T-helper 2 cell treated with Interferon-gamma antibody and Interleukin-4, amounts not matched to agents 5 μg/mL and 100 μg/mL, for 36 hours (primary cell): ENCODE data around the gene POLN.
"Not testable (repeated sequence)": the region's sequence is repeated elsewhere in the genome, so short reads cannot be mapped to it uniquely, and the experiment has no call there.

ENCODE experiments used
- DNase-seq: peaks from one replicate; pipeline ENCODE4 v3.0.0; 2021; ENCODE audit warnings: low spot score
- H3K27ac Mint-ChIP-seq: one replicate; pipeline ENCODE4 v1.8.0; 2021; ENCODE audit warnings: mild to moderate bottlenecking, mixed read lengths
- H3K27me3 Mint-ChIP-seq: one replicate; pipeline ENCODE4 v1.8.0; 2021; ENCODE audit warnings: low read depth, mixed read lengths
- H3K36me3 Mint-ChIP-seq: one replicate; pipeline ENCODE4 v1.8.0; 2021; ENCODE audit warnings: low read depth, mixed read lengths
- H3K4me1 Mint-ChIP-seq: one replicate; pipeline ENCODE4 v1.8.0; 2021; ENCODE audit warnings: low read depth, mixed read lengths
- H3K4me3 Mint-ChIP-seq: one replicate; pipeline ENCODE4 v1.8.0; 2022; ENCODE audit warnings: mild to moderate bottlenecking, moderate library complexity, mixed read lengths
- H3K9me3 Mint-ChIP-seq: one replicate; pipeline ENCODE4 v1.8.0; 2021; ENCODE audit warnings: mixed read lengths

Gene POLN

GRCh38 chr4:2217726-2218125 lies 24.2 kb downstream of the POLN start:
- Mint-ChIP-seq H3K4me3 (no peak overlapping the region), H3K9me3 (no peaks in the 10 kb centered on the region), H3K27ac (no peak overlapping the region), H3K4me1 (peaks cover 13% of the 10 kb centered on the region), H3K36me3 (peaks cover 5% of the 10 kb centered on the region), H3K27me3 (no peaks in the 10 kb centered on the region)
- no peak for DNase-seq

- H3K27ac Mint-ChIP-seq = no peak overlapping the region
Measured at GRCh38 chr4:2212831-2213230, 29.1 kb downstream of the POLN start.

GRCh38 chr4:2202789-2203188 lies 39.1 kb downstream of the POLN start:
- not testable (repeated sequence) for H3K4me1 Mint-ChIP-seq, DNase-seq, H3K27ac Mint-ChIP-seq, H3K36me3 Mint-ChIP-seq, H3K4me3 Mint-ChIP-seq, H3K27me3 Mint-ChIP-seq, H3K9me3 Mint-ChIP-seq

More at GRCh38 chr4:2212831-2213230, 29.1 kb downstream of the POLN start:
- Mint-ChIP-seq H3K9me3 (no peaks in the 10 kb centered on the region), H3K36me3 (no peaks in the 10 kb centered on the region), H3K27me3 (no peaks in the 10 kb centered on the region), H3K4me3 (no peak overlapping the region), H3K4me1 (peaks cover 5% of the 10 kb centered on the region)
- no peak for DNase-seq

- H3K4me1 Mint-ChIP-seq = peaks cover 4% of the 10 kb centered on the region
- no peaks in the 10 kb centered on the region for H3K9me3 Mint-ChIP-seq
- H3K4me3 Mint-ChIP-seq = no peak overlapping the region
- H3K27ac Mint-ChIP-seq = no peak overlapping the region
- peaks cover 4% of the 10 kb centered on the region for H3K27me3 Mint-ChIP-seq
- H3K36me3 Mint-ChIP-seq = peaks cover 3% of the 10 kb centered on the region
- no peak for DNase-seq
Measured at GRCh38 chr4:2194496-2194895, 47.4 kb downstream of the POLN start.

GRCh38 chr4:2193326-2193725 lies 48.6 kb downstream of the POLN start:
- Mint-ChIP-seq H3K27me3 (peaks cover 4% of the 10 kb centered on the region), H3K36me3 (peaks cover 3% of the 10 kb centered on the region), H3K9me3 (no peaks in the 10 kb centered on the region), H3K27ac (no peak overlapping the region), H3K4me3 (no peak overlapping the region), H3K4me1 (peaks cover 1% of the 10 kb centered on the region)
- no peak for DNase-seq

- peaks cover 9% of the 10 kb centered on the region for H3K36me3 Mint-ChIP-seq
- H3K27me3 Mint-ChIP-seq = peaks cover 4% of the 10 kb centered on the region
- no peak overlapping the region for H3K27ac Mint-ChIP-seq
- no peak for DNase-seq
- H3K4me1 Mint-ChIP-seq = peaks cover 17% of the 10 kb centered on the region
- H3K9me3 Mint-ChIP-seq = peaks cover 9% of the 10 kb centered on the region
- H3K4me3 Mint-ChIP-seq = no peak overlapping the region
Measured at GRCh38 chr4:2186865-2187172, 55.1 kb downstream of the POLN start.

GRCh38 chr4:2186133-2186864 lies 55.6 kb downstream of the POLN start:
- no peak for DNase-seq
- Mint-ChIP-seq H3K27ac (no peak overlapping the region), H3K4me3 (no peak overlapping the region), H3K27me3 (peaks cover 4% of the 10 kb centered on the region), H3K4me1 (peaks cover 16% of the 10 kb centered on the region), H3K36me3 (peaks cover 9% of the 10 kb centered on the region), H3K9me3 (peaks cover 9% of the 10 kb centered on the region)

GRCh38 chr4:2183394-2183793 lies 58.5 kb downstream of the POLN start:
- peaks cover 16% of the 10 kb centered on the region for H3K4me1 Mint-ChIP-seq
- peaks cover 9% of the 10 kb centered on the region for H3K9me3 Mint-ChIP-seq
- no peak for DNase-seq
- no peaks in the 10 kb centered on the region for H3K27me3 Mint-ChIP-seq
- no peak overlapping the region for H3K4me3 Mint-ChIP-seq
- peaks cover 9% of the 10 kb centered on the region for H3K36me3 Mint-ChIP-seq
- no peak overlapping the region for H3K27ac Mint-ChIP-seq

- peaks cover 9% of the 10 kb centered on the region for H3K36me3 Mint-ChIP-seq
- no peaks in the 10 kb centered on the region for H3K27me3 Mint-ChIP-seq
Measured at GRCh38 chr4:2182994-2183393, 58.9 kb downstream of the POLN start.

GRCh38 chr4:2180410-2180809 lies 61.5 kb downstream of the POLN start:
- no peaks in the 10 kb centered on the region for H3K27me3 Mint-ChIP-seq
- no peak overlapping the region for H3K4me3 Mint-ChIP-seq
- peaks cover 14% of the 10 kb centered on the region for H3K36me3 Mint-ChIP-seq

More at GRCh38 chr4:2182994-2183393, 58.9 kb downstream of the POLN start:
- H3K4me3 Mint-ChIP-seq = no peak overlapping the region
- no peak overlapping the region for H3K27ac Mint-ChIP-seq
- peaks cover 9% of the 10 kb centered on the region for H3K9me3 Mint-ChIP-seq
- no peak for DNase-seq
- peaks cover 19% of the 10 kb centered on the region for H3K4me1 Mint-ChIP-seq

GRCh38 chr4:2179717-2180116 lies 62.2 kb downstream of the POLN start:
- Mint-ChIP-seq H3K36me3 (peaks cover 14% of the 10 kb centered on the region), H3K9me3 (peaks cover 4% of the 10 kb centered on the region), H3K4me3 (no peak overlapping the region), H3K27me3 (no peaks in the 10 kb centered on the region), H3K27ac (no peak overlapping the region), H3K4me1 (peaks cover 43% of the 10 kb centered on the region)
- DNase-seq = no peak

More at GRCh38 chr4:2180410-2180809, 61.5 kb downstream of the POLN start:
- Mint-ChIP-seq H3K27ac (no peak overlapping the region), H3K9me3 (peaks cover 4% of the 10 kb centered on the region), H3K4me1 (peaks cover 41% of the 10 kb centered on the region)
- DNase-seq = no peak

- Mint-ChIP-seq H3K4me1 (peaks cover 45% of the 10 kb centered on the region), H3K27ac (no peak overlapping the region), H3K36me3 (peaks cover 13% of the 10 kb centered on the region)
Measured at GRCh38 chr4:2178986-2179385, 62.9 kb downstream of the POLN start.

GRCh38 chr4:2177443-2178093 lies 64.4 kb downstream of the POLN start:
- Mint-ChIP-seq H3K27me3 (no peaks in the 10 kb centered on the region), H3K4me1 (peaks cover 51% of the 10 kb centered on the region), H3K4me3 (peak overlapping the region; percentile 32), H3K36me3 (peaks cover 14% of the 10 kb centered on the region), H3K9me3 (peaks cover 2% of the 10 kb centered on the region), H3K27ac (peak overlapping the region; percentile 75)
- DNase-seq = no peak

More at GRCh38 chr4:2178986-2179385, 62.9 kb downstream of the POLN start:
- H3K27me3 Mint-ChIP-seq = no peaks in the 10 kb centered on the region
- no peak for DNase-seq
- peaks cover 4% of the 10 kb centered on the region for H3K9me3 Mint-ChIP-seq
- no peak overlapping the region for H3K4me3 Mint-ChIP-seq

GRCh38 chr4:2175990-2176698 lies 65.8 kb downstream of the POLN start:
- H3K27ac Mint-ChIP-seq = peak overlapping the region; percentile 91
- peak overlapping the region; percentile 65 for H3K4me3 Mint-ChIP-seq
- H3K27me3 Mint-ChIP-seq = no peaks in the 10 kb centered on the region
- peaks cover 12% of the 10 kb centered on the region for H3K36me3 Mint-ChIP-seq
- no peak for DNase-seq
- H3K4me1 Mint-ChIP-seq = peaks cover 61% of the 10 kb centered on the region
- H3K9me3 Mint-ChIP-seq = no peaks in the 10 kb centered on the region
